Neutrophil (primary cell): Measurements from ENCODE around the gene CERT1.
A peak's percentile ranks its signal among the peaks of the same experiment; 100 is the strongest.

Experiments
- H3K27ac ChIP-seq: fragments of 200-600 bp; sonication (generic); 2 replicates; pipeline ENCODE4 v1.5.1; 2016; ENCODE audit warnings: mild to moderate bottlenecking, moderate library complexity
- H3K27me3 ChIP-seq: fragments of 200-600 bp; sonication (generic); 2 replicates; pipeline ENCODE4 v1.6.0; 2016; ENCODE audit warnings: mild to moderate bottlenecking
- H3K36me3 ChIP-seq: fragments of 200-600 bp; sonication (generic); 2 replicates; pipeline ENCODE4 v1.5.1; 2017
- H3K4me1 ChIP-seq, 2 experiments: fragments of 200-600 bp in 1 of 2; sonication (generic) in 1 of 2; 1 replicate in 1 of 2; 2 replicates in 1 of 2; pipeline versions ENCODE4 v1.5.1 to v1.6.1; 2013 to 2016; ENCODE audit warnings: low read depth in 1 of 2, low read length in 1 of 2, mild to moderate bottlenecking in 1 of 2, moderate library complexity in 1 of 2; ENCODE audit not compliant: control insufficient read depth in 1 of 2, insufficient read depth in 1 of 2
- H3K4me3 ChIP-seq, 2 experiments: fragments of 200-600 bp in 1 of 2; sonication (generic) in 1 of 2; 1 replicate in 1 of 2; 2 replicates in 1 of 2; pipeline ENCODE4 v1.5.1; 2013 to 2016; ENCODE audit warnings: low read depth in 1 of 2, low read length in 1 of 2, mild to moderate bottlenecking in 1 of 2, moderate library complexity in 1 of 2
- H3K9me3 ChIP-seq: fragments of 200-600 bp; sonication (generic); 2 replicates; pipeline ENCODE4 v1.5.1; 2016
- CTCF ChIP-seq: fragments of 200-600 bp; sonication (generic); IDR thresholded peaks from 2 replicates; pipeline ENCODE4 v1.5.1; 2016; ENCODE audit warnings: antibody characterized with exemption

The CERT1 gene

GRCh38 chr5:75512383-75513074 is 1.1 kb upstream of the CERT1 start:
- Histone ChIP-seq H3K4me1 (peaks cover 48% of the 10 kb centered on the region in 2 experiments), H3K27ac (peak overlapping the region; percentile 92), H3K9me3 (no peaks in the 10 kb centered on the region), H3K36me3 (no peaks in the 10 kb centered on the region), H3K4me3 (peak overlapping the region; percentile 64 to 81), H3K27me3 (no peaks in the 10 kb centered on the region)
- TF ChIP-seq CTCF: no peak

GRCh38 chr5:75510836-75511434 is 494 bp downstream of the CERT1 start:
- no peak for TF ChIP-seq CTCF
- Histone ChIP-seq H3K4me1 (peaks cover 48 to 51% of the 10 kb centered on the region in 2 experiments), H3K4me3 (peak overlapping the region; percentile 64 to 81), H3K9me3 (no peaks in the 10 kb centered on the region), H3K36me3 (peaks cover under 1% of the 10 kb centered on the region), H3K27ac (peak overlapping the region; percentile 92), H3K27me3 (no peaks in the 10 kb centered on the region)

GRCh38 chr5:75510417-75510835 is 1.0 kb downstream of the CERT1 start:
- Histone ChIP-seq H3K27ac (peak overlapping the region; percentile 92), H3K9me3 (no peaks in the 10 kb centered on the region), H3K4me1 (peaks cover 48 to 51% of the 10 kb centered on the region in 2 experiments), H3K36me3 (peaks cover 5% of the 10 kb centered on the region), H3K4me3 (peak overlapping the region; percentile 64 to 81), H3K27me3 (no peaks in the 10 kb centered on the region)
- TF ChIP-seq CTCF: no peak

GRCh38 chr5:75509956-75510355 is 1.5 kb downstream of the CERT1 start:
- Histone ChIP-seq H3K4me1 (peaks cover 48 to 51% of the 10 kb centered on the region in 2 experiments), H3K36me3 (peaks cover 10% of the 10 kb centered on the region), H3K9me3 (no peaks in the 10 kb centered on the region), H3K27me3 (no peaks in the 10 kb centered on the region), H3K27ac (peak overlapping the region; percentile 92), H3K4me3 (peak overlapping the region; percentile 64 to 81)
- TF ChIP-seq CTCF: no peak

- H3K36me3 ChIP-seq: peaks cover 14% of the 10 kb centered on the region
- TF ChIP-seq CTCF: no peak
- peak overlapping the region; percentile 92 for H3K27ac ChIP-seq
- peaks cover 48 to 51% of the 10 kb centered on the region in 2 experiments for H3K4me1 ChIP-seq
- no peaks in the 10 kb centered on the region for H3K27me3 ChIP-seq
- H3K4me3 ChIP-seq: peak overlapping the region; percentile 64 to 81
- no peaks in the 10 kb centered on the region for H3K9me3 ChIP-seq
Measured at GRCh38 chr5:75509546-75509945, 1.9 kb downstream of the CERT1 start.
